RCC 7860 (cell line): ENCODE data around the gene ALOXE3.

ENCODE experiments used
- DNase-seq: peaks from one replicate; pipeline ENCODE4 v3.0.0-alpha.2; 2015; ENCODE audit warnings: low spot score
- FAIRE-seq: peaks from 2 replicates; lab custom pipeline; 2012; peaks lifted over from hg19 to GRCh38; lab: Jason Lieb, UNC

The ALOXE3 gene

DNA sequence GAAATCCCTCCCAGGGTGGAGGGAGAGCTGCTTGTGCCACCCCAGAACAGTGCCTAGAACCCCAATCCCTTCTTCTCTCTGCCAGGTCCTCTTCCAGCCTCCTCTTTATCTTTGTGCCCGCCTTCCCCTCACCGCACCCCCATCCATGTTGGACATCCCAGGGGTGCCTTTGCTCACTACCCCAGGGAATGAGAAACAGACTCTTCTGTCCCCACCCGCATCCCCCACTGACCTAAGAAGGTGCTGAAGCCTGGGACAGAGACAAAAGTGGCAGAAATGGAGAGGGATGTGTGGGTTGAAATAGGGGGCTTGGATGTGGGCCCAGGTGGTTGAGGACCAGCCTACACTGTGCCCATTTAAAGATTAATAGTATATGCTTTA is 62.5 kb downstream of the ALOXE3 start:
- DNase-seq (no peak), FAIRE-seq (no peak)

- DNase-seq (no peak), FAIRE-seq (no peak)
Observed at GRCh38 chr17:8053600-8053999, 64.7 kb downstream of the ALOXE3 start.

GRCh38 chr17:8052256-8053252 is 65.8 kb downstream of the ALOXE3 start:
- no peak for DNase-seq
- FAIRE-seq: no peak

GRCh38 chr17:8051831-8052230 is 66.5 kb downstream of the ALOXE3 start:
- DNase-seq (no peak), FAIRE-seq (no peak)

- no peak for DNase-seq
- FAIRE-seq: no peak
Observed at GRCh38 chr17:8048736-8049135, 69.6 kb downstream of the ALOXE3 start.

DNA sequence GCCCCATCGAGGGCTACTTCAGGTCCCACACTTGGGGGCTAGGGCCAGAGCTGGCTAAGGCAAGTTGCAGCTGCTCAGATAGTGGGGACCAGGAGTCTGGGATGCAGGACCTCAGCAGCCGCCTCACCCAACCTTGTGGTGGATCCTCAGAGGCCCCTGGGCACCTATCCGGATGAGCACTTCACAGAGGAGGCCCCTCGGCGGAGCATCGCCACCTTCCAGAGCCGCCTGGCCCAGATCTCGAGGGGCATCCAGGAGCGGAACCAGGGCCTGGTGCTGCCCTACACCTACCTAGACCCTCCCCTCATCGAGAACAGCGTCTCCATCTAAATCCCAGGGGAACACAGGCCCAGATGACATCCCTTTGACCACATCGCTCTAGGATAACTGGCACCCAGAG is 70.1 kb downstream of the ALOXE3 start:
- DNase-seq (no peak), FAIRE-seq (no peak)

- FAIRE-seq: no peak
- DNase-seq: no peak
Observed at GRCh38 chr17:8047769-8048110, 70.6 kb downstream of the ALOXE3 start.

GRCh38 chr17:8046929-8047768 is 71.2 kb downstream of the ALOXE3 start:
- FAIRE-seq (no peak), DNase-seq (no peak)

- DNase-seq (no peak), FAIRE-seq (no peak)
Observed at GRCh38 chr17:8046306-8046928, 71.9 kb downstream of the ALOXE3 start.
